DLD1 (cell line): ENCODE results near the gene GATA5.

Source experiments
- in situ Hi-C: cut with HindIII; loops from 2 replicates; pipeline ENCODE4 v1.10.0; 2017; ENCODE audit warnings: low sequenced_read_pairs

Gene GATA5

DNA sequence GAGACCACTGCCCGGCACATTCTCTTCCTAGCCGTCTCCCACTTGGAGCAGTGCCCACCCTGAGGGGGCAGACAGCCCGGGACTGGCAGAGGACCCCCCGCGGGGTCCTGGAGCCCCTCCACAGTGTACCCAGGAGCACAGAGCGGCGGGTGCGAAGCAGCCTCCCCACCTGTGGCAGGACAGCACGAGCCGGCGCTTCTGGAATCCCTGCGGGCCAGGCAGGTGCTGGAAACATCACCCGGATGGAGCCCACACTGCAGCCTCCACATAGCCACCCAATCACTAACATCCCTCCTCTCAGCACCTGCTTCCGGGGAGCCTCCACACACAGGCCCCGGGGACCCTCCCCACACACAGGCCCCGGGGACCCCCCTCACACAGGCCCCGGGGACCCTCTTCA lies 18.7 kb downstream of the GATA5 start:
- in situ Hi-C loops, result no loop called here

DNA sequence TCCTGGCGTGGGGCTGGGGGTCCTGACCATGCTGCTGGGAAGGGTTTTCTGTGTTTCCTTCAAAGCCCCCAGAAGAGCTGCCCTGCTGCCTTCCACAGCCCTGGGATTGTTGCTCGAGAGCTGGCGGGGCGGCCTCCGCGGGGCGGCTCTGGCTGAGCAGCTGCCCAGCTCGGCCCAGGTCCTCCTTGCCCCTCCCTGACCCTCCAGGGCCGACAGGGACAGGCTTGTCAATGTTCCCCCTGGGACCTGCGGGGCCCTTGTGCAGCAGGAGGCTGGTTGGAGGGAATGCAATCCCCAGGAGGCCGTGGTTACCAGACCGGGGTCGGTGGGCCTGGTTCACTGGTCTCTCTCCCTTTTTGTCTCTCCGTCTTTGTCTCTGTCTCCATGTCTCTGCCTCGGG lies 19.9 kb downstream of the GATA5 start:
- in situ Hi-C loops, result no loop called here

GRCh38 chr20:62454904-62455636 lies 20.7 kb downstream of the GATA5 start:
- in situ Hi-C loops, result no loop called here

- in situ Hi-C loops, result no loop called here
Observed at GRCh38 chr20:62453186-62453808, 22.5 kb downstream of the GATA5 start.

- in situ Hi-C loops, result no loop called here
Observed at GRCh38 chr20:62452475-62453095, 23.2 kb downstream of the GATA5 start.

DNA sequence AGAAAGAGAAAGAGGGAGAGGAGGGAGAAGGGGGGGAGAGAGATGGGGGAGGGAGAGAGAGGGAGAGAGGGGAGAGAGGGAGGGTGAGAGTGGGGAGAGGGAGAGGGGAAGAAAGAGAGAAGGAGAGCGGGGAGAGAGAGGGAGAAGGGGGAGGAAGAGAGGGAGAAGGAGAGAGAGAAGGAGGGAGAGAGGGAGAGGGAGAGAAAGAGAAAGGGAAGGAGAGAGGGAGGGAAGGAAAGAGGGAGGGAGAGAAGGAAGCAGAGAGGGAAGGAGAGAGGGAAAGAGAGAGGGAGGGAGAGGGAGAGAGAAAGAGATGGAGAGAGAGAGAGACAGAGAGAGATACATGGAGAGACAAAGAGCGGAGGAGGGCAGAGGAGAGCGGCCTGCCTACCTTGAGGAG lies 23.8 kb downstream of the GATA5 start:
- in situ Hi-C loops, result no loop called here

GRCh38 chr20:62451156-62451767 lies 24.5 kb downstream of the GATA5 start:
- in situ Hi-C loops, result no loop called here

DNA sequence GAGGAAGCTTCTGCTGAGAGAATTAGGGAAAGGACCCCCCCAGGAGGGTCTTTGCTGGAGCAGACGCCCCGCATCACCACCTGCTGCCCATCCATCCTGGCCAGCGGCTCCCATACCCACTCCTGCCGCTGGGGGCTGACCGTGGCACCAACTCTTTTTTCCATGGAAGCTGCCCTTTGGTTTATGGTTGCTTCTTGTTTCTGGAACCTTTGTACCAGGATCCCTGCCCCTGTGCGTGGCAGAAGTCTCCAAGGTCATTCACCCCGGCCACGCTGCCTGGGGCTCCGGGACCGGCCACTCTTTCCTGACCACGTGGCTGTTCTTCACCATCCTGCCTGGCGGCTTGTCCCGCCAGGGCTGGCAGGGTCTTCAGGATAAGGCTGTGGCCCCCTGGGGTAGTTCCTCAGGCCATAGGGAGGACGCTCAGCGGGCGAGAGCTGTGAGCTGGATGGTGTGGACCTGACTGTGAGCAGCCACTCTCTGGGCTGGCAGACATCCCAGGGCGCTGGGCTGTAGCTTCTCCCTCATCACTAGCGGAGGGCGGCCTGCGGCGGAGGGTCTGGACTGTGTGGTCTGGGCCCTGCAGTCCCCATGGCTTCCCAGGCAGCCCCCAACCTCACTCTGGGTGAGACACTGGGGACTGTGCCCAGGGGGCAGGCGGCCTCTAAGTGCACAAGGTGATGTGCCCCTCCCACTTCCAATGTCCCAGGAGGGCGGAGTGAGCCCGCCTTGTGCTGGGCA lies 25.7 kb downstream of the GATA5 start:
- in situ Hi-C loops, result no loop called here

DNA sequence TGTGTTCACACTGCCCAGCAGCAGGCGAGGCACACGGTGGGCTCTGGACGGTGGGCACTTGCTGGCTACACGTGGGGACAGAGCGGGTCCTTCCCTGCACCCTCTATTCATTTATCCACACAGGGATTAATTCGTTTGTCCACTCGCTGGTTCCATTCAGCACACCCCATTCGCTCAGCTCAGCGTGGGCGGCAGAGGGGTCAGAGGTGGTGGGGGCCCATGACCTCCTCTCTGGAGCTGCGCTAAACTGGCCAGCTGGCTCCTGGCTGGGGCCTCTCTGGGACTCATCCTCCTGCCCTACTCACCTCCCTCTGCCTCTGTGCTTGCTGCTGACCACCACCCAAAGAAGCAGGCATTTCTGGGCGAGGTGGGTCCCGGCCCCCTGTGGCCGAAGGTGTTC lies 27.0 kb downstream of the GATA5 start:
- in situ Hi-C loops, result no loop called here

- in situ Hi-C loops, result no loop called here
Observed at GRCh38 chr20:62448038-62448437, 27.8 kb downstream of the GATA5 start.

- in situ Hi-C loops, result no loop called here
Observed at GRCh38 chr20:62446888-62447869, 28.6 kb downstream of the GATA5 start.

- in situ Hi-C loops, result no loop called here
Observed at GRCh38 chr20:62446481-62446880, 29.3 kb downstream of the GATA5 start.

DNA sequence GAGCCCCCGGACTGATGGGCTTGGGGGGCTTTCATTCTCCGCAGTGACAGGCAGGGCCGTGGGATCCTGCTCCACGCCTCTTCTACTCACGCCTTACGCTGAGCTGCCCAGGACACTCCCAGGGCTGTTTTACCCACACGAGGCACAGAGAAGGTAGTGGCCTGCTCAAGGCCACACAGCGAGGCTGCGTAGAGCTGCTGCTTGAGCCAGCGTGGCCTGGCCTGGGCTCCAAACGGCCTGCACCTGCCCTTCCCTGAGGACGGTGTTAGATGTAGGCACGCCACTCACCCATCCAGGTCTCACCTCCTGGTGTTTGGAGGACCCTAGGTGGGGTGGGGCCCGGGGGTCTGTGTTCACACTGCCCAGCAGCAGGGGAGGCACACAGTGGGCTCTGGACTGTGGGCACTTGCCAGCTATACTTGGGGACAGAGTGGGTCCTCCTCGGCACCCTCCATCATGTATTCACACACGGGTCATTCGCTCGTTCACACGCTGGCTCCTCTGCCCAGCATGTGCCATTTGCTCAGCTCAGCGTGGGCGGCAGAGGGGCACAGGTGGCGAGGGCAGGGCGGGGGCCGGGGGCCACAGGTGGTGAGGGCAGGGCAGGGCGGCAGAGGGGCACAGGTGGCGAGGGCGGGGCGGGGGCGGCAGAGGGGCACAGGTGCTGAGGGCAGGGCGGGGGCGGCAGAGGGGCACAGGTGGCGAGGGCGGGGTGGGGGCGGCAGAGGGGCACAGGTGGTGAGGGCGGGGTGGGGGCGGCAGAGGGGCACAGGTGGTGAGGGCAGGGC lies 30.0 kb downstream of the GATA5 start:
- in situ Hi-C loops, result no loop called here

DNA sequence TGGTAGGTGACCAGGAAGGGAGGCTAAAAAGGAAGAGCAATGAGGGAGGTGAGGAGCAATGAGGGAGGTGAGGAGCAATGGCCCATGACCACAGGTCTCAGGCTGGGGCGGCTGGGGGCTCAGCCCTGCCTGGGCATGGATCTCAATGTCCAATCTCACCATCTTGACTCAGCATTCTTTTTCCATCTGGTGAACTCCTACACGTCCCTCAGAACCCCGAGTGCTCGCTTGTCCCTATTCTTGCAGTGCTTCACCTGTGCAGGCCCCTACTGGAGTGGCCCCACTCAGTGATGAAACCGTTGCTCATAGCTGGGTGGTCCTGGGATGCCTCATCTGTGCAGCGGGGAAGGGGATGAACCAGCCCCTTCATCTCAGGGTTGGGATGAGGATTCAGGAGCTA lies 31.5 kb downstream of the GATA5 start:
- in situ Hi-C loops, result no loop called here

- in situ Hi-C loops, result no loop called here
Observed at GRCh38 chr20:62441987-62442539, 33.7 kb downstream of the GATA5 start.

DNA sequence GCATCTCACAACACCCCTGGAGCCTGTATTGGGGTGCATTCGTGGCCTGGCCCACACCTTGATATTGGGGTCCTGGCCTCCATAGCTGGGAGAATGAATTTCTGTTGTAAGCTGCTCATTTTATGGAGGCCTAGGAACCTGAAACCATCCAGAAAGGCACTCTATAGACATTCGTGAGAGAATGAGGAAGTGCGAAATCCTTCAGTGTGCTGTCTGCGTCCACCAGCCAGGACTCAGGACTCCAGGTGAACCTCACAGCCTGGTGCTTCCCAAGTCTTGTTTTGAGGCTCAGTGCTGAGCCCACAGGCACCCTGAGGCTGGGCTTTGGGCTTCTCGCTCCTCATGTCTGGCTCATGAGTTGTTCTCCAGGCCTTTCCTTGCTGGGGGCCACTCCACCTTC lies 36.6 kb downstream of the GATA5 start:
- in situ Hi-C loops, result loop anchor here (10.0 kb wide), 2 partner anchors 96 to 136 kb away; no protein-coding TSS in a partner anchor

DNA sequence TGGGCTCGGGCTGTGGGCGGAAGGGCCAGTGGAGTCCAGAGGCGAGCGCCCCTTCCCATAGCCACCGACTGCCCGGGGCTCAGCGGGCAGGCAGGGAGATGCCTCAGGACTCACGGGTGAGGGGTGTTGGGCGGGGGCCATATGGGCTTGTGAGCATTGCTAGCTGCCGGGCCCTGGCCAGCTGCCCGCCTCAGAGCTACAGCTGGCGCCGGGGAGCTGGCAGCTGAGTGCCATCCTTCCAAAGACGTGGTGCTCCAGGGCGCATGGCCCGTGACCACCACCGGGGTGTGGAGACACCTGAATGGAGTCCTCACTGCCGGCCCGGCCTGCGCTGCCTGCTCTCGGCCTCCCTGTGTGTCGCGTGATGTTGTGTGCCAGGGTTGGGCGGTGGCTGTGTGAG lies 37.9 kb downstream of the GATA5 start:
- in situ Hi-C loops, result loop anchor here (10.0 kb wide), 2 partner anchors 97 to 137 kb away; no protein-coding TSS in a partner anchor

- in situ Hi-C loops, result loop anchor here (10.0 kb wide), 2 partner anchors 97 to 137 kb away; no protein-coding TSS in a partner anchor
Observed at GRCh38 chr20:62437496-62437895, 38.3 kb downstream of the GATA5 start.

- in situ Hi-C loops, result loop anchor here (10.0 kb wide), 2 partner anchors 98 to 138 kb away; no protein-coding TSS in a partner anchor
Observed at GRCh38 chr20:62436692-62437091, 39.1 kb downstream of the GATA5 start.
